Measurements from ENCODE around the gene WWOX. TPM values are rescaled to one million over a fixed set of nuclear protein-coding genes. Genes with fewer than 3 reads are reported as not detected.

WWOX gene
- total RNA-seq, 4 donors from 2014 or later = 76.8 to 102 (median 83.6) TPM

GRCh38 chr16:79073566-79073965 lies 974.1 kb downstream of the WWOX start:
- Histone ChIP-seq H3K4me1 (peaks cover 0 to 36% (median 0%) of the 10 kb centered on the region in 4 donors), H3K27me3 (no peaks in the 10 kb centered on the region), H3K9me3 (no peaks in the 10 kb centered on the region), H3K4me3 (no peak overlapping the region), H3K27ac (no peak overlapping the region), H3K36me3 (no peaks in the 10 kb centered on the region)
- DNase-seq (ENCODE audit: low spot score in 2 of 2) = no peak
- WGBS, 2 donors = 78 to 88% methylated on average over 4 of the region's 4 CpGs
- no peak for TF ChIP-seq POLR2A (IDR thresholded peaks at IDR 0.05)
- no peak for TF ChIP-seq CTCF (IDR thresholded peaks at IDR 0.05)
- no peak for TF ChIP-seq EP300 (IDR thresholded peaks at IDR 0.05)

GRCh38 chr16:79074541-79074940 lies 975.1 kb downstream of the WWOX start:
- DNase-seq (ENCODE audit: low spot score in 2 of 2) = no peak
- Histone ChIP-seq H3K27me3 (no peaks in the 10 kb centered on the region), H3K4me1 (peaks cover 0 to 30% (median 0%) of the 10 kb centered on the region in 4 donors), H3K36me3 (no peaks in the 10 kb centered on the region), H3K4me3 (no peak overlapping the region), H3K9me3 (no peaks in the 10 kb centered on the region), H3K27ac (no peak overlapping the region)
- no peak for TF ChIP-seq CTCF (IDR thresholded peaks at IDR 0.05)
- no peak for TF ChIP-seq POLR2A (IDR thresholded peaks at IDR 0.05)
- TF ChIP-seq EP300 (IDR thresholded peaks at IDR 0.05) = no peak
- 15 to 18% methylated on average over 1 of the region's 1 CpG for WGBS, 2 donors

GRCh38 chr16:79074951-79075350 lies 975.5 kb downstream of the WWOX start:
- Histone ChIP-seq H3K4me3 (no peak overlapping the region), H3K27ac (no peak overlapping the region), H3K9me3 (no peaks in the 10 kb centered on the region), H3K27me3 (no peaks in the 10 kb centered on the region), H3K4me1 (peaks cover 0 to 26% (median 0%) of the 10 kb centered on the region in 4 donors), H3K36me3 (no peaks in the 10 kb centered on the region)
- WGBS, 2 donors = 51 to 59% methylated on average over 4 of the region's 4 CpGs
- TF ChIP-seq POLR2A (IDR thresholded peaks at IDR 0.05) (no peak), CTCF (IDR thresholded peaks at IDR 0.05) (no peak), EP300 (IDR thresholded peaks at IDR 0.05) (no peak)
- DNase-seq (ENCODE audit: low spot score in 2 of 2) = no peak

GRCh38 chr16:79076047-79076767 lies 976.8 kb downstream of the WWOX start:
- TF ChIP-seq EP300 (IDR thresholded peaks at IDR 0.05) (no peak), POLR2A (IDR thresholded peaks at IDR 0.05) (no peak), CTCF (IDR thresholded peaks at IDR 0.05) (no peak)
- Histone ChIP-seq H3K27me3 (no peaks in the 10 kb centered on the region), H3K36me3 (no peaks in the 10 kb centered on the region), H3K4me3 (no peak overlapping the region), H3K27ac (no peak overlapping the region), H3K9me3 (no peaks in the 10 kb centered on the region), H3K4me1 (peaks cover 0 to 15% (median 0%) of the 10 kb centered on the region in 4 donors)
- 95 to 96% methylated on average over 12 of the region's 12 CpGs for WGBS, 2 donors
- no peak for DNase-seq (ENCODE audit: low spot score in 2 of 2)

GRCh38 chr16:79077346-79077745 lies 977.9 kb downstream of the WWOX start:
- H3K4me3 ChIP-seq = no peak overlapping the region
- no peaks in the 10 kb centered on the region for H3K9me3 ChIP-seq
- no peak for DNase-seq (ENCODE audit: low spot score in 2 of 2)
- 44 to 45% methylated on average over 5 of the region's 5 CpGs for WGBS, 2 donors
- peaks cover 0 to 7% (median 0%) of the 10 kb centered on the region in 4 donors for H3K4me1 ChIP-seq
- TF ChIP-seq POLR2A (IDR thresholded peaks at IDR 0.05) = no peak
- TF ChIP-seq CTCF (IDR thresholded peaks at IDR 0.05) = no peak
- no peak for TF ChIP-seq EP300 (IDR thresholded peaks at IDR 0.05)
- no peak overlapping the region for H3K27ac ChIP-seq
- no peaks in the 10 kb centered on the region for H3K27me3 ChIP-seq
- H3K36me3 ChIP-seq = no peaks in the 10 kb centered on the region
